Retina (tissue), 1 donor: ENCODE data around the gene KCNC3.

Experiments used
- DNase-seq: peaks from one replicate; pipeline ENCODE4 v3.0.0-alpha.2; 2016

The KCNC3 gene

DNA sequence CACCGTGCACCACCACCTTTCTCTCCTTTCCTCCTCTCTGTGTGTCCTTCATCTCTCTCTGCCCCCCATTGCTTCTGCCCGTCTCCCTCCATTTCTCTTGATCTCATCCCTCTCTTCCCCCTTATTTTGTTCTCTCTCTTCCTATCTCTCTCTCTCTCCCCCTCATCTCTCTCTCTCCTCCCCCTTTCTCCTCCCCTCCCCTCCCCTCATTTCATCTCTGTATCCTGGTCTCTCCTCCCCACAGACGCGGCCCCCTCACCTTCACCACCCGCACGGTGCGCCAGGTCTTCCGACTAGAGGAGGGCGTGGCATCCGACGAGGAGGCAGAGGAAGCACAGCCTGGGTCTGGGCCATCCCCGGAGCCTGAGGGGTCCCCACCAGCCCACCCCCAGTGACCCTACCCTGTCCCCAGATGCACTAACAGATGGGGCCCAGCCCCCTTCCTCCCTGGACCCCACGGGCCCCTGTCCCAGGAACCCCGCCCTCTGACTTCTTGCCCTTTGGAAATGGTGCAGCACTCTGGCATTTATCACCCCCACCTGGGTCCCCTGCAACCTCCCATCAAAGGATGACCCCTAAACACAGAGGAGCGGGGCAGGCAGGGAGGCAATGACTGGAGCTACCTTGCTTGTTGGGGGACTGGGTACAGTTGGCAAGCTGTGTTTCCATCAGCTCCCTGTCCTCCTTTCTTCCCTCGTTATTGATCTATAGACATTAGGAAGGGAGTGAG, 19.6 kb downstream of the KCNC3 start:
- DNase-seq, result no peak

DNA sequence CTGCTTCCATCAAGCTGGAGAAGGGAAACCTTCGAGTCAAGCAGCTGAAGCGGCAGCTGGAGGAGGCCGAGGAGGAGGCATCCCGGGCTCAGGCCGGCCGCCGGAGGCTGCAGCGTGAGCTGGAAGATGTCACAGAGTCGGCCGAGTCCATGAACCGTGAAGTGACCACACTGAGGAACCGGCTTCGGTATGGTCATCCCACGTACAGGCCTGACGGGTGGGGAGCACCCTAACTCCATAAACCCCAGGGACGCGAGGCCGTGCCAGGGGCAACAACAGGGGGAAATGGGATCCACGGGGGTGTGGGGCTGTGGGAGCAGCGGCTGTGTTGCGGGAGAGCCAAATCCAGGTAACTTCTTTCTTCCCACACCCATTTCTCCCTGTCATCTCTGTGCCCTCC, 20.2 kb downstream of the KCNC3 start:
- DNase-seq, result no peak

DNA sequence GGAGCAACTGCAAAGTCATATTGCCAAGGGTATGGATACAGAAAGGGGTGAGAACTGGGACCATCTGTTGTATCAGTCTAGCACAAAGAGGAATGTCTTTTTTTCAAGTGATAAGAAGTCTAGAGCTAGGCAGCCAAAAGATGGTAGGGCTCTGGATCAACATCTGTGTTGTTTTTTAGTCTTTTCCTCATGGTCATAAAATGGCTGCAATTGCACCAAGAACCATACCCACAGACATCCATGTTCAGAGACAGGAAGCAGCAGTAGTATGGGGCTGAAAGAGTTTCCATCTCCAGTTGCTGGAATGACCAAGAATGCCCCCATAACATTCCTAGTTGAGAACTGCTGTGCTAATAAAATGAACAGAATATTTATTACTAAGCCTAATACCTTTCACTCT, 25.6 kb downstream of the KCNC3 start:
- no peak for DNase-seq

DNA sequence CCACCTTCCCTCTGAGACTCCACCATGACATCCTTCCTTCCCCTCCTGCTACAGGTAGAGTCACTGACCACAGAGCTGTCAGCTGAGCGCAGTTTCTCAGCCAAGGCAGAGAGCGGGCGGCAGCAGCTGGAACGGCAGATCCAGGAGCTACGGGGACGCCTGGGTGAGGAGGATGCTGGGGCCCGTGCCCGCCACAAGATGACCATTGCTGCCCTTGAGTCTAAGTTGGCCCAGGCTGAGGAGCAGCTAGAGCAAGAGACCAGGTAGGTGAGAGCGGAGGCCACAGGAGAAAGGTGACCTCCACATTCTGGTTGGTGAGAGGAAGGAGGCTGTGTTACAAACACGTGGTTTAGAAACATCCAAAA, 27.6 kb downstream of the KCNC3 start:
- DNase-seq, result no peak

DNA sequence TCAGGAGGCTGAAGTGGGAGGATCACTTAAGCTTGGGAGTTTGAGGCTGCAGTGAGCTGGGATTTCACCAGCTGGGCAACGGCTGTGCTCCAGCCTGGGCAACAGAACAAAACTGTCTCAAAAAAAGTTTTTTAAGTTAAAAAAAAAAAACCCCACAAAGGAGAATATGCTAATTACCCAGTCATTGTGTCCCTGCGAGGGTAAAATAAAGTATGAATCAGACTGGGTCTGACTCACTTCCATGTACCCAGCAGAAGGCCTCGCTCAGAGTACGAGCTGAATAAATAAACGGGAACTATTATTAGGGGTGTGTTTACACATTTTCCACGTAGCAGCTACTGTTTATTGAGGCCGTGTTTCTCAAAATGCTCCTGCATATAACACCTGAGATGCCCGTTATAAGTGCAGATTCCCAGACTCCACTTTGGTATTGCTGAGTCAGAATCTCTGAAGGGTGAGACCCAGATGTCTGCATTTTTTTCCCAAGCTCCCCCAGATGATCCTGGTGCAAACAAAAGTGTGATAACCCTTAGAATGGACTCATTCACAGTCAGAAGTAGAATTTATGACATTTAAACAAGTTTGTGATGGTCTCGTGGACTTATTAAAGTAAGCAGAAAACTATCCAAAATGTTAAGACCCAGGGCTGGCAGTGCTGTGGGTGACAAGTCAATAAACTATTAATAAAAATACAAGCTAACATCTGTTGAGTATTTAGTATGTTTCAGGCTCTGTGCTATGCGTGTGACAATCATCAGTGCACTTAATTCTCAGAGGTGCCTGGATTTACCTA, 28.2 kb downstream of the KCNC3 start:
- no peak for DNase-seq

DNA sequence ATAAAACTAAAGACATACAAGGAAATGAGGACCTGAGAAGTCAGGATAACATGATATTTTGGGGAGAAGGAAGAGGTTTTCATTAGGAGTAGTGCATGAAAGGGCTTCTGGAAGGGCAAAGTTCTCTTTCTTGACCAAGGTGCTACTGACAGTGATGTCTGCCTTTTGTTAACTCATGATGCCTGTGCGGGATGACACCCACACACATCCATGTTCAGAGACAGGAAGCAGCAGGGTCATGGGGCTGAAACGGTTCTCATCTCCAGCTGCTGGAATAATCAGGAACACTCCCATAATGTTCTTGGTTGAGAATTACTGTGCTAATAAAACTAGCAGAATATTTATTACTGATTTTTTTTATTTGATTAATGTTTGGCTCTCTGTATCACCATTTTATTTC, 29.1 kb downstream of the KCNC3 start:
- no peak for DNase-seq

DNA sequence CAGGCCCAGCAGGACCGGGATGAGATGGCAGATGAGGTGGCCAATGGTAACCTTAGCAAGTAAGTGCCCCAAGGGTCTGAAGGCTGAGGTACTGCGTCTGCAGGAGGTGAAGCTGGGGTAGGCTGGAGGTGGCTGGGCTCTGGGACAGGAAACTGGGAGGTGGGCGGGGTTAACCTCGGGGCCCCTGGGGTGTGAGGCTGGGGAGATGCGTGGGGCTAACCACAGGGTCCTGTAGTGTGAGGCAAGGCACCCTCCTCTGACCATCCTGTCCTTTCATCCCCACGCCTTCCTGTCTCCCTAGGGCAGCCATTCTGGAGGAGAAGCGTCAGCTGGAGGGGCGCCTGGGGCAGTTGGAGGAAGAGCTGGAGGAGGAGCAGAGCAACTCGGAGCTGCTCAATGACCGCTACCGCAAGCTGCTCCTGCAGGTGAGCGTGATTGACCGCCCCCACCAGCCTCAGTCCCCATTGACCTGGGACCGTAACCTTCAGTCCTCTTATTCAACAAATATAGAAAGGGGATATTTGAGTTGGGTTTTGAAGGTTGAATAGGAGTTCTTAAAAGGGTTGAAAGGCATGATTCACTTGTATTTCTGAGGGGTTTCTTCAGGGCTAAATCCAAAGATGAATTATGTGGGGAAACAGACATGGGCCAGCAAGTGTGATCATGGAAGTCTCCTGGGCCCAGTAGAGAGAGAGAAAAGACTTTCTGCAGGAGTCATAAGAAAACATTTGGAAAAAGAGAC, 35.7 kb downstream of the KCNC3 start:
- DNase-seq, result no peak

DNA sequence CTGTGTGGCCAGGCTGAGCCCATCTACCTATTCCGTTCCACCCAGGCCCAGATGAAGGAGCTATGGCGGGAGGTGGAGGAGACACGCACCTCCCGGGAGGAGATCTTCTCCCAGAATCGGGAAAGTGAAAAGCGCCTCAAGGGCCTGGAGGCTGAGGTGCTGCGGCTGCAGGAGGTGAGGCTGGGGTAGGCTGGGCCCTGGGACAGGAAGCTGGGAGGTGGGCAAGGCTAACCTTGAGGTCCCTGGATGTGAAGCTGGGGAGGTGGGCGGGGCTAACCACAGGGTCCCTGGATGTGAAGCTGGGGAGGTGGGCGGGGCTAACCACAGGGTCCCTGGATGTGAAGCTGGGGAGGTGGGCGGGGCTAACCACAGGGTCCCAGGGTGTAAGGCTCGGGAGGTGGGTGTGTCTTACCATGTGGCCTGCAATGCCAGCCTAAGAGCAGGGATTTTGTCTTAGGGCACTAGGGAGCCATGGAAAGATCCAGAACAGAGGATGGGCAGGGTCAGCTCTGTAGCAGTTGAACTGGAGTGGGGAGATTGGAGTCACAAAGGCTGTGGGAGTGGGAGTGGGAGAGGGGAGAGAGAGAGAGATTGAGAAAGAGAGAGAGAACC, 36.9 kb downstream of the KCNC3 start:
- DNase-seq, result no peak

DNA sequence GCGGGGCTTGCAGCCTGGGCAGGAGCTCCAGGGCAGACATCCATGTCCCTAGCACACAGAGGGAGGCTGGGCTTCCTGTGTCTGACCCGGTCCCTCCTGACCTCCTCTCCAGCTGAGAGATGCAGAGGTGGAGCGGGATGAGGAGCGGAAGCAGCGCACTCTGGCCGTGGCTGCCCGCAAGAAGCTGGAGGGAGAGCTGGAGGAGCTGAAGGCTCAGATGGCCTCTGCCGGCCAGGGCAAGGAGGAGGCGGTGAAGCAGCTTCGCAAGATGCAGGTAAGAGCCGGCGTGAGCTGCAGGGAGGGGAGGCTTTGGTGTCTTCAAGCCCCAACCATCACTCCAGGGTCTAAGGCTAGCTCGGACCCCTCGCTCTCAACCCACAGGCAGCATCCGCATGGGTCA, 38.4 kb downstream of the KCNC3 start:
- DNase-seq, result no peak

DNA sequence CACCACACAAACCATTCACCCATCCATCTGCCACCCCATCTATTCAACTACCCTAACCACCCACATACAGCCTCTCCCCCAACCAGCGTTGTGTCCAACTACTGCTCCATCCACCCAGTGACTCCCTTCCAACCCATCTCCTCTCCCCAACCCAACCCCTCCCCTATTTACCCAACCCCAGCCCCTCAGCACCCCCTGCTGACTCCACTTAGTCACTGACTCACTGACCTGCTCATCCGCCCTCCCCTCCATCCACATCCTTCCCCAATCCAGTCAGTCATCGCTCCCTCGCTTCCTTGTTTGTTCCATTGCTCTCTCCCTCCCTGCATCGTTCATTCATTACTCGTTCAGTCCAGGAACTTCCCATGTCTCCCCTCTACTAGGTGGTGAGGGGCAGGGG, 39.2 kb downstream of the KCNC3 start:
- DNase-seq, result no peak

DNA sequence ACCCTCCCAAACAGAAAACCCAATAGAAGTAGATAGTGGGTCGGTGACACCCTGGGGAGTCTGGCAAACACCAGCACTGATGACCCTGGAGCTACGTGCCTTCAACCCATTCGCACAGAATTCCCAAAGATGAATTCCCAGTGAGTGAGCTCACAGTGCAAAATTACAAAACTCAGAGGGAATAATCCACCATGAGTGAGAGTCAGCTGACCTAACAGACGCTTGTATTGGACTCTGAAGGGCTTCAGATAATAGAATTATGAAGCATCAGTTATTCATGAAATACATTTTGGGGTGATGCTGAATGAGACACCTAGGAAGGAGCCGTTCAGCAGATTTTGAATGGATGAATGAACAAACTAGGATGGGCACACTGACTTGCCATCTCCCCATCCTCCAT, 40.2 kb downstream of the KCNC3 start:
- no peak for DNase-seq

DNA sequence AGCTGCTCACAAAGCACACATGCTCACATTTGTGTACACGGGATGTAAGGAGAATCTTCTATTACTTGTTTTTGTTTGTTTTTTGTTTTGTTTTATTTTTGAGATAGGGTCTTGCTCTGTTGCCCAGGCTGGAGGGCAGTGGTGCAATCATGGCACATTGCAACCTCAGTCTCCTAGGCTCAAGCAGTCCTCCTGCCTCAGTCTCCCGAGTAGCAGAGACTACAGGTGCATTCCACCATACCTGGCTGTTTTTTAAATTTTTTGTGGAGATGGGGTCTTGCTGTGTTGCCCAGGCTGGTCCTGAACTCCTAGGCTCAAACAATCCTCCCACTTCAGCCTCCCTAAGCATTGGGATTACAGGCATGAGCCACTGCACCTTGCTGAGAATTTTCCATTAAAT, 41.8 kb downstream of the KCNC3 start:
- DNase-seq, result no peak

DNA sequence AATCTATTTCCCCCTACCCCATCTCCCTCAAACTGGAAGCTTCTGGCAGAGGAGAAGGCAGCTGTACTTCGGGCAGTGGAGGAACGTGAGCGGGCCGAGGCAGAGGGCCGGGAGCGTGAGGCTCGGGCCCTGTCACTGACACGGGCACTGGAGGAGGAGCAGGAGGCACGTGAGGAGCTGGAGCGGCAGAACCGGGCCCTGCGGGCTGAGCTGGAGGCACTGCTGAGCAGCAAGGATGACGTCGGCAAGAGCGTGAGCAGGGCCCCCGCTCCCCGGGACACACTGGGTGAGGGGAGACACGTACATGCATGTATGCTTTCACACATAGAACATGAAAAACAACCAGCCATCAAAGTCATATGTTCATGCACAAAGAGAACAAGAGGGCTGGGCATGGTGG, 42.7 kb downstream of the KCNC3 start:
- no peak for DNase-seq

DNA sequence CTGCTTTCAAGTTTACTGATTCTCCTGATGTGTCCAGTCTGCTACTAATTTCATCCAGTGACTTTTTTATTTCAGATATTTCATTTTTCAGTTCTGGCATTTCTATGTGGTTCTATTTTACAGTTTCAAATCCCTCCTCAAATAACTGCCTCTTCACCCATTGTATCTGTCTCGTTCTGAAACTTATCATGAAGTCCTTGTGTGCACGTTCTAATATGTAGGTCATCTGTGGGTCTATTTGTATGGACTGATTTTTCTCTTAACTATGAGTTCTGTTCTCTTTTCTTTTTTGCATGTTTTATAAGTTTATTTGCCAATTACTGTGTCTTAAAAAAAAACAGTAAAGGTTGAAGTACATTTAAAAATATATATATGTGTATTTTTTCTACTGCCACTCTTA, 43.3 kb downstream of the KCNC3 start:
- no peak for DNase-seq

DNA sequence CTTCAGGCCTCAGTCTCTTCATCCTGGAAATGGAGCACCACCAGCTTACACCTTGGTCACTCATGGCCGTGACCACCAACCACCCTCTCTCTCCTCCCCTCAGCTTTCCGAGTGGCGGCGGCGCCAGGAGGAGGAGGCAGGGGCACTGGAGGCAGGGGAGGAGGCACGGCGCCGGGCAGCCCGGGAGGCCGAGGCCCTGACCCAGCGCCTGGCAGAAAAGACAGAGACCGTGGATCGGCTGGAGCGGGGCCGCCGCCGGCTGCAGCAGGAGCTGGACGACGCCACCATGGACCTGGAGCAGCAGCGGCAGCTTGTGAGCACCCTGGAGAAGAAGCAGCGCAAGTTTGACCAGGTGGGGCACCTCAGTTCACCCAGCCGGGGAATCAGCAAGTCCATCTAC, 47.7 kb downstream of the KCNC3 start:
- DNase-seq, result no peak

DNA sequence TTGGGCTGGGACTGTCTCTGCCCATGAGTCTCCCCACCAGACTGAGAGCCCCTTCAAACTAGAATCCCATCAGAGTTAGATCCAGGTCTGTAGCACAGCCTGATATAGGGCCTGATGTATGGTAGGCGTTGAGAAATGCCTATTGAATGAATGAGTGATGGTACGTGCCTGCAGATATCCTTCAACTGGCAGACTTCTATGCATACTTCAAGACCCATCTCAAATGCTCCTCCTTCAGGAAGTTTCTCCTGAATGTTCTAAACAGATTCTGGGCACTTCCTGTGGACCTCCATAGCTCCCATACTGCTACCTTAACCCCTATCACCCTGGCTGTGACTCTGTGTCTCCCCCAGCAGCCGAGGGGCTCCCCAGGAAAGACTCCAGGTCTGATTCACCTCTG, 48.2 kb downstream of the KCNC3 start:
- DNase-seq, result no peak

DNA sequence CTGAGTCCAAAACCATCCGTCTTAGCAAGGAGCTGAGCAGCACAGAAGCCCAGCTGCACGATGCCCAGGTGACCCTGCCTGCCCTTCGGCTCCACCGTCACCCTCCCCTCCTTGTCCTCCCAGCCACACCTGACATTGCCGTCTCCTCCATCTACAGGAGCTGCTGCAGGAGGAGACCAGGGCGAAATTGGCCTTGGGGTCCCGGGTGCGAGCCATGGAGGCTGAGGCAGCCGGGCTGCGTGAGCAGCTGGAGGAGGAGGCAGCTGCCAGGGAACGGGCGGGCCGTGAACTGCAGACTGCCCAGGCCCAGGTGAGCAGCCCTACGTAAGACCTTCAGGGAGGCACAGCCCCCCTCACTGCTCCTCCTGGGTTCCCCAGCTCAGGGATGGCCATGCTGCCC, 49.1 kb downstream of the KCNC3 start:
- DNase-seq, result no peak

DNA sequence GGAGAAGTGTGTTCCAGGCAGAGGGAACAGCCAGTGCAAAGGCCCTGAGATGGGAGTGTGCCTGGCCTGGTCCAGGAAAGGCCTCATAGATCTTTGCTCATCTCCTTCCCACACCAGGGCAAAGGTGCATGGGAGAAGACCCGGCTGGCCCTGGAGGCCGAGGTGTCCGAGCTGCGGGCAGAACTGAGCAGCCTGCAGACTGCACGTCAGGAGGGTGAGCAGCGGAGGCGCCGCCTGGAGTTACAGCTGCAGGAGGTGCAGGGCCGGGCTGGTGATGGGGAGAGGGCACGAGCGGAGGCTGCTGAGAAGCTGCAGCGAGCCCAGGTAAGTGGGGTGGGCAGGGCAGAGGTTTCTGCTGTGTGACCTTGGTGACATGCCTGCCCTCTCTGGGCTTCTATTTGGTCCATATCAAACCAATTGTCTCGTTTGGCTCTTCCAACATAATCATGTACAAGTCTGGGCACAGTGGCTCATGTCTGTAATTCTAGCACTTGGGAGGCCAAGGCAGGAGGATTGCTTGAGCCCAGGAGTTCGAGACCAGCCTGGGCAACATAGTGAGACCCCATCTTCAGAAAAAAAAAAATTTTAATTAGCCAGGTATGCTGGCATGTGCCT, 51.1 kb downstream of the KCNC3 start:
- no peak for DNase-seq

DNA sequence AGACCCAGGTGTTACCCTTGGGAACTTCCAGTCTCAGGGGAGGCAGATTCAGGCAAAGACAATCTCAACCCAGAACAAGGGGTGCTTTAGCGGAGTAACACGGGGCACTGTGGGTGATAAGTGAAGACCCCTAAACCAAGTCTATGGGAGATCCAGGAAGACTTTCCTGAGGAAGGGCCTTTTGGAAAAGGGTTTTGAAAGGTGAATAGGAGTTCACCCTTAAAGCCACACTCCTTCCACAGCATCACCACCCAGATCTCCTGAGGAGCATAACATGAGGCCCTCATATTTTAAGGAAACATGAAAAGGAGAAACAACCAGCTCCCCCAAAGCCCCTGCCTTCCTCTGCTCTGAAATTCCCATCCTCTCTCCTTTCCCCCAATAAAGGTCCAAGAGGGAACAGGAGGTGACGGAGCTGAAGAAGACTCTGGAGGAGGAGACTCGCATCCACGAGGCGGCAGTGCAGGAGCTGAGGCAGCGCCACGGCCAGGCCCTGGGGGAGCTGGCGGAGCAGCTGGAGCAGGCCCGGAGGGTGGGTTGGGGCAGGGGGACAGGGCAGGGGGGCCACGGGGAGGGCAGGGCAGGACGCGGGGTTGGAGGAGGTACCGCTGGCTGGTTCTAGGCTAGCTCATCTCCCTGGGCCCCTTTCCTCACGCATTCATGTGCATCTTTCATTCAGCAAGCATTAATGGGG, 52.7 kb downstream of the KCNC3 start:
- no peak for DNase-seq

DNA sequence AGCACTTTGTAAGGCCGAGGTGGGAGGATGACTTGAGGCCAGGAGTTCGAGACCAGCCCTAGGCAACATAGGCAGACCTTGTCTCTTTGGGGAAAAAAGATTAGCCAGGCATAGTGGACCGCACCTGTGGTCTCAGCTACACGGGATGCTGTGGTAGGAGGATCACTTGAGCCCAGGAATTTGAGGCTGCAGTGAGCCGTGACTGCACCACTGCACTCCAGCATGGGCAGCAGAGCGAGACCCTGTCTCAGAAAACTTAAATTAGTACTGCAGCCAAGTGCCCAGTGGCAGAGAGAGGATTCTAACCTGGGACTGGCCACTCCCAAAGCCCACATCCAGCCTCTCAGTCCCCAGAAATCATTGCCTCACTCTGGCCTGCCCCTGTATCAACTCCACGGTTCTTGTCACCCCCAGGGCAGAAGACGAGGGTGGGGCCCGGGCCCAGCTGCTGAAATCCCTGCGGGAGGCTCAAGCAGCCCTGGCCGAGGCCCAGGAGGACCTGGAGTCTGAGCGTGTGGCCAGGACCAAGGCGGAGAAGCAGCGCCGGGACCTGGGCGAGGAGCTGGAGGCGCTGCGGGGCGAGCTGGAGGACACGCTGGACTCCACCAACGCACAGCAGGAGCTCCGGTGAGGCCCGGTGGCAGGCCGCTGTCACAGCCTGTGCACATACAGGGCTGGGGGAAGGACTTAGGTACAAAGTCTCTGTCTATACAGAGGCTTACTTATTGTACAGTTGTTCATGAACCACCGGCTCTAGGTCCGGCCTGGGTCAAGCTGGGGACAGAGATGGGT, 53.4 kb downstream of the KCNC3 start:
- no peak for DNase-seq

DNA sequence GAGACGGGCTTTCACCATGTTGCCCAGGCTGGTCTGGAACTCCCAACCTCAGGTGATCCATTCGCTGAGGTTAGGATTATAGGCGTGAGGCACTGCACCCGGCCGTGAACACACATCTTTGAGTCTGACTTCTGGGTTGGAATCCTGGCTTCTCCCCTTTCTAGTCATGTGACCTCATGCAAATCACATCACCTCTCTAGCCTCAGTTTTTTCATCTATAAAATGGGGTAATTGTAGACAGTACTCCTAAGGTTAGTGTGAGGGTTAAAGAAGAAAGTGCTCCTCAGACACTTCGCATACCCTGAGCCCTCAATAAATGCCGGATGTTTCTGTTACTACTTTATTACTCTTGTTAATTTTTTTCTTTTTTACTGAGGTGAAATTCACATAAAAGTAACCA, 55.4 kb downstream of the KCNC3 start:
- DNase-seq, result no peak
